GM19193 (cell line): ENCODE data around the gene GALK2.

ENCODE experiments used
- POLR2A ChIP-seq: IDR thresholded peaks from 4 replicates; pipeline ENCODE4 v1.6.1; 2011; ENCODE audit not compliant: insufficient read depth, insufficient read length; ENCODE audit errors: extremely low read depth

The GALK2 gene

DNA sequence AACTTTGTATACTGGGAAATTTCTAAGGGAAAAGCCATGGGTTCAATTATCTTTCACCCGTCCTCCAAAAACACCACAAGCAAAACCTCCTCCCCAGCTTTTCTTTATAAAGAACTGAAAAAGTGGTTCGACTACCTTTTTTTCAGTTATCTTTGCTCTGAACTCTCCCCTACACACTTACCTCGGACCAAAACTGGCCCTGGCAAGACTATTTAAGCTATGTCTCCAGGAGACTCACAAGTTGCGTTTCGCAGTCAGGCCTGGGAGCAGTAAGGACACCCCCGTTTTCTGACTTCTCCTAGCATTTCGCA is 15.3 kb upstream of the GALK2 start:
- no peak for TF ChIP-seq POLR2A

DNA sequence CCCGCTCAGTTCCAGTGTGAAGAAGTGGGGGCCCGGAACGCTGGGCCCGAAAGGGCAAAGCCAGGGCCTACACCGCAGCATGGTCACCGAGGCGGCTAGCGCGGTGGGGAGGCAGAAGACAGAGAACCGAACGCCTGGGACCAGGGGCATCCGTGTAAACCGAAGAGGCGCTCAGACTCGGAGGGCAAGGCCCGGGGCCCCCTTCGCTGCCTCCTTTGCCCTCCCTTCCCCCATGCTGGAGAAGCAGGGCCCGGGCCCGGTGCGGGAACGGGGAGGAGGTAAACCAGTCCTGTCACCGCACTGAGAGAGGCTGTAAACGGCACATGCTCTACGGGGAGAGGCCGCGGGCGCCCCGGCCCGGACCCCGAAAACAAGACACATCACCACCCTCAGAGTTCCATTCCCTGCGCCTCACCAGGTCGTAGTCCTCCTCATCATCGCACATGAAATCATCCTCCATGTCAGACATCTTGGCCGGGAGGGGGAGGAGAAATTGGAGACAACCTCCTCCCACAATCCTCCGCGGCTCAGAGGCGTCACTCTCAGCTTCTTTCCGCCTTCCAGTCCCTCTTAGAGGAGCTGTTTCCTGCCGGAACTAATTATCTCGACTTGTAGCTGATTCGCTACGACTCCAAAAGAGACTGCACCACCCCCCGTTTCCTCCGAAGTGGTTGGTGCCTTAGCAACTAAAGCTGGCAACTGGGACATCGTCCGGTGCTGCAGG is 14.8 kb upstream of the GALK2 start, which contains the start of gene COPS2:
Gene COPS2, minus strand, starts transcription at position 490 of the 724 bp plus-strand sequence. Its CDS starts 21 bp downstream, at position 469.
- TF ChIP-seq POLR2A = peak; percentile 80

DNA sequence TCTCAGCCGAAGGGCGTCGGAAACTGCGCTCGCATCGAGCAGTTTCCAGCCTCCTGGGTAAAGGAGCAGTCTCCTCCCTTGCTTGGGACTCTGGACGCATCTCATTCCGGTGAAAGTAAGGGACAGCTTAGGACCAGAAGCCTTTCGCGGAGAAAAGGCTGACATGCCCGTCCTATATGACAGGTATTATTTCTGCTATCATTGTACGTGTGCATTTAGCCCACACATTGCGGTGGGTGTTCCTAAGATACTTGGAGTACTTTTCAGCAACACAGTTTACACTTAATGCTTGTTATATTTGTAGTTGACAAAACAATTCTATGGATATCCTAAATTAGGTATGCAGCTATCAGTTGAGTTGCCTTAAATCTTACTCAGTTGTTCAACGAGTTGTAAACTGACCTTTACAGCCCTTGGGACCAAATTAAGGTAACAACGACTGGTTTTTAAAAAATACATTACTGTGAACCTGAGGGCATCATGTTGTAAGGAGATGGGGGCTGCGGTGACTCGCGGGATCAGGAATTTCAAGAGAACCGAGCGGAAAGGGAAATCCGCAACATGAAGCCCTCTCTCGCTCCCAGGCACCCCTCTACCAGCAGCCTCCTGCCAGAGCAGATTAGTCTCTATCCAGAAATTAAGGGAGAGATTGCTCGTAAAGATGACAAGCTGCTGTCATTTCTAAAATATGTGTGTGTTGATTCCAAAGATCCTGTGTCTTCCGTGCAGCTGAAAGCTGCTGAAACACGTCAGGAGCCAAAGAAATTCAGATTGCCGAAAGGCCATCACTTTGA is 14.0 kb upstream of the GALK2 start:
- no peak for TF ChIP-seq POLR2A

DNA sequence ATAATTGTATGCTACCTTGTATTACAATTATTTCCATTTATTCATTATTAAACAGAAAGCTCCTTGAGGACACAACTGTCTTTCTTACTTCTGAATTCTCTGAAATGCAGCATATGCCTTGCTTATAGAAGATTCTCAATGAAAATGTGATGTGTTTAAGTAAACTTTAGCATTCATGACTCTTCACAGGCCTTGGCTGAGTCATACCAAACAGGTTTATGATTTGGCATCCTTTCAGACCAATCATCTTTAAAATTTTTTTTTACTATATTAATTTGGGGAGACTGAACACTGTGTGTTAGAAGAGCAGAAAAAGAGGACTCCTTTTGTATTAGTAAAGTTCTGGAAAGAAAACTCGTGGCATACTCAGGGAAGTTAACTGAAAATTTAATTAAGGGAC is 6.4 kb upstream of the GALK2 start:
- TF ChIP-seq POLR2A = no peak

DNA sequence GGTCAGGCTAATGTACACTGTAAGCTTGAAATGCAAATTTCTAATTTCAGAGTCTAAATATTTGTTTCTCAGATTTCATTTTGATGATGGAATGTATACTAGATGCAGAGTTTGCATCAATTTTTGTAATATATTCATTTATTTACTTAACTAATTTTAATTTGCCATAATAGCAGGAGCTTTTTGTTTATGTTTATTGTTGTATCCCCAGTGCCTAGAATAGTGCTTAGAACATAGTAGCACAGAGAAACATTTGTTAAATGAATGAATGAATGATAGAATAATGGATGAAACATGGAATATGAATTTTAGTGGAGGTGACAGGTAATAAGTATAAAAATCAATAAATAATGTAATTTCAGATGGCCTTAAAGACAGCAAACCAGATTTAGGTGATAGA is 5.2 kb upstream of the GALK2 start:
- TF ChIP-seq POLR2A = no peak

DNA sequence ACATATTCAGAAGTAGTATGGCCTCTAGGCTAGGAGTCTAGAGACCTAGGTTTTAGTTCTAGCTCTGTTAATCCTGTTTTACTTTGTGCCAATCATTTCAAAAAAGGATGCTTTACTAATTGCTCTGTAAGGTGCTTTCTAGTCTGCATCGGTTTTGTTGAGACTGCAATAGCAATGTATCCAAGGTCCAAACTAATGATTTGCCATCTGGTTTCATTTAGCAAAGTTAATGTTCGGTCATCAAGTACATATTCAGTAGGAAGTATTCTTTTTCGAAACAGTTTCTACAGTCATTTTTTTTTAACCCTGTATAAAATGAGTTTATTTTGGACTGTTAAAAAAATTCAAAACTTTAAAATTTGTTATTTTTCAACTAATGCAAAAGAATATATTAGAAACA is 2.0 kb upstream of the GALK2 start:
- TF ChIP-seq POLR2A = no peak

DNA sequence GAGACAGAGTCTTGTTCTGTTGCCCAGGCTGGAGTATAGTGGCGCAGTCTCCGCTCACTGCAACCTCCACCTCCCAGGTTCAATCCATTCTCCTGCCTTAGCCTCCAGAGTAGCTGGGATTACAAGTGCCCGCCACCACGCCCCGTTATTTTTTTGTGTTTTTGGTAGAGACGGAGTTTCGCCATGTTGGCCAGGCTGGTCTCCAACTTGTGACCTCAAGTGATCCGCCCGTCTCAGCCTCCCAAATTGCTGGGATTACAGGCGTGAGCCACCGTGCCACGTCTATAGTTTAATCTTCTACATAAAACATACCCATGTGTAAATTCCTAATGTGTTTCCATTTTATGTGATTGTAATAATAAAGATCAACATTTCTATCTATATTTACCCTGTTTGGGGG is 1.7 kb downstream of the GALK2 start:
- TF ChIP-seq POLR2A = no peak

DNA sequence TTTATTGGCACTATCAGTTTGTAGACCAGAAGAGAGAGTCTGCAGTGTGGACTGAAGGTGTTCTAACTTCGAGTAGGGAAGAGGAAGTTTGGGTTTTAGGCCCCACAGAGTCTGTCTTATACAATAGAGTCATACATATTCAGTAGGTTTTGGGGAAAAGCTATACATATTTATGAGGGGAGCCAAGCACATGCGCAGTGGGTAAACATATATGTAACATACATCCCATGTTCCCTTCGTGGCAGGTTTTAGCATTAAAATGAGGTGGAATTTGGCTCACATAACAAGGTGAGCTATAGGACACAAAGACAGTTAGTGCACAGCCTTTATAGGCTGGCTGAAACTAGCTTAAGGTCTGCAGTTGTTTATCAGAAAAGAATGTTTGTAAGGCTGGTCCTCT is 4.9 kb downstream of the GALK2 start:
- TF ChIP-seq POLR2A = no peak

DNA sequence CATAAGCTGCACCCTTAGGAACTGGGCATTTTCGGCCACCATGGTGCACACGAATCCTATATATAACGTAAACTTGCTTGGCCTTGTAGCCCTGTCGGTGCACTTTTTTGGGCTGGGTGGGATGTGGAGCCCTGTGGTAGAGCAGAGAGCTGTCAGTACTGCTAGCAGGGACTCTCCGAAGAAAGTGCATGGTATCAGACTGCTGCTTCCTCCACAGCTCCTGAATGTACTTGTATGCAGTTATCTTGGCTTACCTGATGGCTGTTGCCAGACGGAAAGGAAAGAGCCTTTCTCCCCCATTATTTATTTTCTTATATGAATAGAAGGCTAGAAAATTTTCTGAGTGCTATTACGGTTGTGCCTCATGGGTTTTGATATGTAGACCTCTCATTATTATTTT is 8.4 kb downstream of the GALK2 start:
- TF ChIP-seq POLR2A = no peak

DNA sequence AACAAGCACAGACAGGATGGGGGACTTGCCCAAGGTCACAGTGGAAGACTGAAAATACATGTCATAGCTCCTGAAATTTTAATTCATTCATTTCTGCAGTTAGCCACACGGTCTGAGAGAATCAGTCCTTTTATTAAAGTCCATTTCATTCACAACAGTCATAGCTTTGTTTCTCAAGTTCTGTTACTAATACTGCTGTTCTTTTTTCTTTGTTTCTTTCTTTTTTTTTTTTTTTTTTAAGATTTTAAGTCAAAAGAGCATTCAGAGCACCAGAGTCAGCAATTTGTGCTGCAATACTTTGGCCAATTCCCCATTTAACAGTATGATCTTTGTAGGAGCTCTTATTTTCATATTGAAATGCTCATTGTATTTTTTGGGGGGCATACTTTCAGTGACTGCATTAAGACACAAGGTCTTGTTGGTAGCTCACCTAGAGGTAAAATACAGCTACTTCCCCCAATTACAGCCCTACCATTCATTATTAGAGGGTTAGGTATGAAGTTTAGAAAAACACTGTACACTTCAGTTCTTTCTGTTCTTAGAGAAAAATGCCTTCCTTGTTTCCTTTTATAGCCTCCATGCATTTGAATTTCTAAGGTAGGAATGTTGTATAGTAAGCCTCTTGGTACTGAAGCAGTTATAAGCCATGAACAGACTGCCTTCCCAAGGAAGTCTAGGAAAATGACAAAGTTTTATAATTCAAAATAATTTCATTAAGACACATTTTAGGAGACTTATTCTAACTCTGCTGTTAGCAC is 9.6 kb downstream of the GALK2 start:
- no peak for TF ChIP-seq POLR2A

DNA sequence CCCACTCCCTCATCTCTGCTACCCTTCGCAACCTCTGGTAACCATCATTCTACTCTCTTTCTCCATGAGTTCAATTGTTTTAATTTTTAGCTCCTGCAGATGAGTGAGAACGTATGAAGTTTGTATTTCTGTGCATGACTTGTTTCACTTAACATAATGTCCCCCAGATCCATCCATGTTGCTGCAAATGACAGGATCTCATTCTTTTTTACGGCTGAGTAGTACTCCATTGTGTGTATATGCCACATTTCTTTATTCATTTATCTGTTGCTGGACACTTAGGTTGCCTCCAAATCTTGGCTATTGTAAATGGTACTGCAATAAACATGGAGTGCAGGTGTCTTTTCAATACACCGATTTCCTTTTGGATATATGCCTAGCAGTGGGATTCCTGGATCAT is 12.1 kb downstream of the GALK2 start:
- TF ChIP-seq POLR2A = no peak

DNA sequence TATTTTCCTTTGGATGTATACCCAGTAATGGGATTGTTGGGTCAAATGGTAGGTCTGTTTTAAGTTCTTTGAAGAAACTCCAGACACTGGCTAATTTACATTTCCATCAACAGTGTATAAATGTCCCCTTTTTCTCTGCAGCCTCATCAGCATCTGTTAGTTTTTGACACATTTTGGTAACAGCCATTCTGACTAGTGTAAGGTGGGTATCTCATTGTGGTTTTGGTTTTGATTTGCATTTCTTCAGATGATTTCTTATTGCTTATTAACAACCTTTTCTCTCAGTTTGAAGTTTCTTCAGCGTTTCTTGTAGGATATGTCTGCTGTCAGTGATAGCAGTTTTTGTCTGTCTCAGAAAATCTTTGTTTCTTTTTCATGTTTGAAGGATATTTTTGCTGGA is 15.4 kb downstream of the GALK2 start:
- no peak for TF ChIP-seq POLR2A

DNA sequence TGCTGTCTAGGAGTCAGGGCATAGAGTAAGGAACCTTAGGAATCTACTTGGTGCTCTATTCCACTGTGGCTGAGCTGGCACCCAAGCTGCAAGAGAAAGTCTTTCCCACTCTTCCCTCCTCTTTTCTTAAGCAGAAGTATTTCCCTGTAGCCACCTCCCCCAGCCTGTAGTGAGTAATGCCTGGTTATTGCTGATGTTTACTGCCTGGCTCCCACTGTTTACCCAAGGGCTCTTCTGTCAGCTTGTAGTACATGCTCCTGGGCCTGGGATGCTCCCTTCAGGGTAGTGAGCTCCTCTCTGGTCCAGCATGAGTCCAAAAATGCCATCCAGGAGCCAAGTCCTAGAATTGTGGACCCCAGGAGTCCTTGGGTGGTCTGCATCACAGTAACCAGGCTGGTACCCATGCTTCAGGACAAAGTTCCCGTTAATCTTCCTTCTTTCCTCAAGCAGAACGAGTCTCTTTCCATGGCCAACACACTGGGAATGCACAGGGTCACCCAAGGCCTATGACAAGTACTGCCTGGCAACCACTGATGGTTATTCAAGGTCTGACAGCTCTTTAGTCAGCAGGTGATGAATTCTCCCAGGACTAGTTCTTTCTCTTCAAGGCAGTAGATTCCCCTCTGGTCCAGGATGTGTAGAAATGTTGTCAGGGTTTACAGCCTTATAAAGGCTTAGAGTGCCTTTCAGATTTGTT is 17.6 kb downstream of the GALK2 start:
- TF ChIP-seq POLR2A = no peak

DNA sequence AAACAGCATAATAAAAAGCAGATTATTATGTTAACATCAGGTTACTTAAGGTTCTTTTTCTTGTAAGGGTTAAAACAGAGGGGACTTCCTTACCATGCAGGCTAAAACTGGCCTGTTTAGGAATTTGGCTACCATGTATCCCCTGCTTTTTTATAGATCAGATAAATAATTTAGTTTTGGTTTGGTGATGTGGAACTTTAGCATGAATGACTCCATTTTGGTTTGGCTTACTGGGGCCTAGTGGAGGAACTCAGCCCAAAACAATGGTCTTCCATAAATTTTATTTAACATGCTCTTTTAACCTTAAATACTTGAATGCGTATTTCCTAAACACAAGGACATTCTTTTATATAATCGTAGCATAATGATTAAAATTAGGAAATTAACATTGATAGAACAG is 18.9 kb downstream of the GALK2 start:
- no peak for TF ChIP-seq POLR2A

DNA sequence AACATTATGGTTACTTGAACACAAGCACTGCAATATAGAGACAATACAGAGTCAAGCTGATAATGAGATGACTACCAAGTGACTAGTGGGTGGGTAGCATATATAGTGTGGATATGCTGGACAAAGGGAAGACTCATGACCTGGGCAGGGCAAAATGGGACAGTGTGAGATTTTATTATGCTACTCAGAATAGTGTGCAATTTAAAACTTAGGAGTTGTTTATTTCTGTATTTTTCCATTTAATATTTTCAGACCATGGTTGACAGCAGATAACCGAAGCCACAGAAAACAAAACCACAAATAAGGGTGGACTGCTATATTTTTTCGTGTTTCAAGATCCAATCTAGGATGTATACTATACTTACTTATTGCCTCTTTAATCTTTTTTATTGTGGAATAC is 19.6 kb downstream of the GALK2 start:
- TF ChIP-seq POLR2A = no peak

DNA sequence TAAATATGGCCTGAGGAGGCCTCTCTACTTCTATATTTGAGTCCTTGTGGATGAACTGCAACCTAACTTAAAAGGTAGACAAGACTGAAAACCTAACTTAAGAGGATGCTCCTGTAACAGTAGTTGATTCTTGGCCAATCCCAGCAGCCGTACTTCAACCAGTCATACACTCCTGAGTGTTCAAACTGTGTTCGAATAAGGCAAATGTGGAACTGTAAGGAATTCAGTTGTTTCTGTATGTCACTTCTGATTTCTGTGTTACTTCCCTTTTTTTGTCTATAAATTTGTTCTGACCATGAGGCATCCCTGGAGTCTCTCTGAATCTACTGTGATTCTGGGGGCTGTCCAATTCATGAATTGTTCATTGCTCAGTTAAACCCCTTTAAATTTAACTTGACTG is 20.5 kb downstream of the GALK2 start:
- TF ChIP-seq POLR2A = no peak

DNA sequence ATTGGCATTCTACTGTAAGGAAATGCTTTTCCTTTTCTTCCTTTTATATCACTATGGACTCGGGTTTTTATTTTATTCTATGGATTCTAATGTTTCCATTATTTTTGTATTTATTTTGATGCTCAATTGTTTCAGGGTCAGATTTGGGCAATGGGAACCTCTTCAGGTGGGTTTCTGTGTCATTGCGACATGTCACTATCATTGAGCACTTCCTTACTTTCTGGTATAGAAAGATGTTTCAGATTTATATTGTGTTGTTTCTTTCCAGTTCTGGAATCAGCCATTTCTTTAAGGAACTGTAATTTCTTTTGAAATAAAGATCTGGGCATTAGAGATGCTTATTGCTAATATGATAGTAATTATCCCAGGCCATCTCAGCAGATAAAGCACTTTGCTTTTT is 21.8 kb downstream of the GALK2 start:
- no peak for TF ChIP-seq POLR2A
